ENCODE measurements around the gene PRDM2. TPM values are rescaled to one million over a fixed set of nuclear protein-coding genes. Genes with fewer than 3 reads are reported as not detected.

PRDM2 gene
- total and polyA plus RNA-seq, 2 experiments from 2014 or later, result 11.5 to 18.6 TPM

DNA sequence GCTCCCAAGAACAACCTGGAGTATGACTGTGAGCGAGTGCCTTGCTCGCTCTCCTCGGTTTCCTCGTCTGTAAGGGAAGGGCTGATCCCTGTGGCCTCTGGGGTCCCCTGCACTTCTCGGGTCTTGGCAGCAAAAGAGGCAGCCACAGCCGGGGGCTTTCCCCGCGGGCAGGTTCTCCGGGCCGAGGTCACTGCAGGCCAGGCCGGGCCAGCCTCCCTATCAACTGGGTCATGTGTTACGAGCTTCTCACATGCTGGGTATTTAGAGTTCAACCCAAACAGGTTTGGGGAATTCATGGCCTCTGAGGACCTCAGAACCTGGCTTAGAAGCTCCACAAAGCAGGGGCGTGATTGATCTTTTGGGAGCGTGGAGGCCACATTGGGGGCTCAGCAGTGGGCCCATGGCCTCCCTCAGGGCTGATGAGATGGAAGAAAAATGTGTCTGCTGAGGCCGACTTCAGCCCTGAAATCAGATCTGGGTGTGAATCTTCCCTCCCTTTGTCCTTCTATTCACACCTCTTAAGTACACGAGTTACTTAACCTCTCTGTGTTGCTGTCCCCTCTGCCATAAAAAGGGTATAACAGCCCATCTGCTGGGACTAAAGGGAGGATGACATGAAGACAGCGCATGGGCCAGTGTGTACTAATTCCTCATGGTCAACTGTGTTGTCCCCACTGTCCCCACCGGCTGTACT lies 103.7 kb downstream of the PRDM2 start:
- H4K20me1 ChIP-seq (ENCODE audit: insufficient read depth, poor library complexity, severe bottlenecking), result no peaks in the 10 kb centered on the region
- no peak for TF ChIP-seq EZH2 (IDR thresholded peaks at IDR 0.05; ENCODE audit: borderline replicate concordance)
- TF ChIP-seq, protein P1, sequence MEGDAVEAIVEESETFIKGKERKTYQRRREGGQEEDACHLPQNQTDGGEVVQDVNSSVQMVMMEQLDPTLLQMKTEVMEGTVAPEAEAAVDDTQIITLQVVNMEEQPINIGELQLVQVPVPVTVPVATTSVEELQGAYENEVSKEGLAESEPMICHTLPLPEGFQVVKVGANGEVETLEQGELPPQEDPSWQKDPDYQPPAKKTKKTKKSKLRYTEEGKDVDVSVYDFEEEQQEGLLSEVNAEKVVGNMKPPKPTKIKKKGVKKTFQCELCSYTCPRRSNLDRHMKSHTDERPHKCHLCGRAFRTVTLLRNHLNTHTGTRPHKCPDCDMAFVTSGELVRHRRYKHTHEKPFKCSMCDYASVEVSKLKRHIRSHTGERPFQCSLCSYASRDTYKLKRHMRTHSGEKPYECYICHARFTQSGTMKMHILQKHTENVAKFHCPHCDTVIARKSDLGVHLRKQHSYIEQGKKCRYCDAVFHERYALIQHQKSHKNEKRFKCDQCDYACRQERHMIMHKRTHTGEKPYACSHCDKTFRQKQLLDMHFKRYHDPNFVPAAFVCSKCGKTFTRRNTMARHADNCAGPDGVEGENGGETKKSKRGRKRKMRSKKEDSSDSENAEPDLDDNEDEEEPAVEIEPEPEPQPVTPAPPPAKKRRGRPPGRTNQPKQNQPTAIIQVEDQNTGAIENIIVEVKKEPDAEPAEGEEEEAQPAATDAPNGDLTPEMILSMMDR (IDR thresholded peaks at IDR 0.05; ENCODE audit: poor library complexity), result no peak
- no peak for TF ChIP-seq EZH2phosphoT487 (IDR thresholded peaks at IDR 0.05; ENCODE audit: low read depth, severe bottlenecking, unreplicated experiment)
- no peak overlapping the region for H3K27ac ChIP-seq
- no peak for DNase-seq (ENCODE audit: low spot score)
- H3K4me2 ChIP-seq, result no peak overlapping the region
- 96% methylated on average over 18 of the region's 18 CpGs for WGBS (ENCODE audit: low lambda C conversion rate, missing lambda C conversion rate)
- H3K9me2 ChIP-seq (replicated peaks; ENCODE audit: insufficient read depth), result no peaks in the 10 kb centered on the region
- H3K27me3 ChIP-seq, result no peaks in the 10 kb centered on the region
- no peaks in the 10 kb centered on the region for H3K36me3 ChIP-seq (replicated peaks; ENCODE audit: insufficient read depth, low read depth)
- H2AFZ ChIP-seq, result no peak overlapping the region
- H3K4me1 ChIP-seq (ENCODE audit: insufficient read depth), result no peaks in the 10 kb centered on the region
- no peak overlapping the region for H3K4me3 ChIP-seq
- H3K9me3 ChIP-seq (ENCODE audit: low read depth), result no peaks in the 10 kb centered on the region
- H3K79me2 ChIP-seq, result no peaks in the 10 kb centered on the region

- H4K20me1 ChIP-seq (ENCODE audit: insufficient read depth, poor library complexity, severe bottlenecking), result no peaks in the 10 kb centered on the region
- H3K4me2 ChIP-seq, result no peak overlapping the region
- TF ChIP-seq, protein P1 (IDR thresholded peaks at IDR 0.05; ENCODE audit: poor library complexity), result no peak
- TF ChIP-seq EZH2phosphoT487 (IDR thresholded peaks at IDR 0.05; ENCODE audit: low read depth, severe bottlenecking, unreplicated experiment) (no peak), EZH2 (IDR thresholded peaks at IDR 0.05; ENCODE audit: borderline replicate concordance) (no peak)
- H3K27me3 ChIP-seq, result no peaks in the 10 kb centered on the region
- no peaks in the 10 kb centered on the region for H3K9me2 ChIP-seq (replicated peaks; ENCODE audit: insufficient read depth)
- H3K27ac ChIP-seq, result no peak overlapping the region
- WGBS (ENCODE audit: low lambda C conversion rate, missing lambda C conversion rate), result 91% methylated on average over 11 of the region's 11 CpGs
- H2AFZ ChIP-seq, result no peak overlapping the region
- DNase-seq (ENCODE audit: low spot score), result no peak
- no peaks in the 10 kb centered on the region for H3K36me3 ChIP-seq (replicated peaks; ENCODE audit: insufficient read depth, low read depth)
- no peaks in the 10 kb centered on the region for H3K79me2 ChIP-seq
- H3K4me3 ChIP-seq, result no peak overlapping the region
- H3K4me1 ChIP-seq (ENCODE audit: insufficient read depth), result no peaks in the 10 kb centered on the region
- H3K9me3 ChIP-seq (ENCODE audit: low read depth), result no peaks in the 10 kb centered on the region
Measured at GRCh38 chr1:13804240-13804633, 104.2 kb downstream of the PRDM2 start.

DNA sequence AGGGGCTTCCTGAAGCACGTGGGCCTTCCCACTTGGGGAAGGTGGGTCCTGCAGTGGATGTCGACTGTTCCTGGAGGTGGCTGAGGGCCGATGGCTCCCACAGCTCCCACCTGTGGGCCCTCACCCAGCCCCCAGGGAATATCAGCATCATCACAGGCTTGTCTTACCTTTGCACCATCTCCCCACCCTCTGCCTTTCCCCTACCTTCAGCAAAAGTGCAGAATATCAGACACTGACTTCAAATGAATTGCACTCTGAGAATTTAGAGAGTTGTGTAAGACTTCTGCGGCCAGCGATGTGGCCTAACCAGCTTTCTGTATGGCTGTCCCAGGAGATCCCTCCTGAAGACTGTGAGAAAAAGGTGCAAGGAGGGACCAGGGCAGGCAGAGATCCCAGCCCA lies 105.4 kb downstream of the PRDM2 start:
- Histone ChIP-seq H3K4me1 (ENCODE audit: insufficient read depth) (no peaks in the 10 kb centered on the region), H3K79me2 (no peaks in the 10 kb centered on the region), H4K20me1 (ENCODE audit: insufficient read depth, poor library complexity, severe bottlenecking) (no peaks in the 10 kb centered on the region), H3K27me3 (no peaks in the 10 kb centered on the region), H3K36me3 (replicated peaks; ENCODE audit: insufficient read depth, low read depth) (no peaks in the 10 kb centered on the region), H2AFZ (no peak overlapping the region), H3K9me2 (replicated peaks; ENCODE audit: insufficient read depth) (no peaks in the 10 kb centered on the region), H3K4me2 (no peak overlapping the region), H3K9me3 (ENCODE audit: low read depth) (no peaks in the 10 kb centered on the region), H3K4me3 (no peak overlapping the region), H3K27ac (no peak overlapping the region)
- DNase-seq (ENCODE audit: low spot score), result no peak
- TF ChIP-seq EZH2phosphoT487 (IDR thresholded peaks at IDR 0.05; ENCODE audit: low read depth, severe bottlenecking, unreplicated experiment) (no peak), EZH2 (IDR thresholded peaks at IDR 0.05; ENCODE audit: borderline replicate concordance) (no peak)
- TF ChIP-seq, protein P1 (IDR thresholded peaks at IDR 0.05; ENCODE audit: poor library complexity), result no peak
- 88% methylated on average over 5 of the region's 5 CpGs for WGBS (ENCODE audit: low lambda C conversion rate, missing lambda C conversion rate)
